SK-N-MC (cell line): Measurements from ENCODE around the gene CETP.
"Not testable (repeated sequence)": the region's sequence is repeated elsewhere in the genome, so short reads cannot be mapped to it uniquely, and the experiment has no call there.

Experiments
- DNase-seq: peaks from one replicate; pipeline ENCODE4 v3.0.0-alpha.2; 2011; ENCODE audit warnings: low read depth, low spot score
- H3K27ac ChIP-seq: fragments of 200-600 bp; sonication (generic); 2 replicates; pipeline ENCODE4 v1.5.1; 2016; ENCODE audit warnings: mixed run types
- H3K36me3 ChIP-seq: fragments of 200-600 bp; sonication (generic); 2 replicates; pipeline ENCODE4 v1.6.1; 2017; ENCODE audit warnings: antibody characterized with exemption, low read length, mixed read lengths; ENCODE audit not compliant: insufficient read depth
- H3K4me3 ChIP-seq: fragments of 200-600 bp; sonication (generic); 2 replicates; pipeline ENCODE4 v1.5.1; 2016
- H3K9ac ChIP-seq: fragments of 200-600 bp; sonication (generic); 2 replicates; pipeline ENCODE4 v1.8.0; 2017; ENCODE audit warnings: mixed run types, mixed read lengths; ENCODE audit not compliant: insufficient read length
- H3K9me3 ChIP-seq: fragments of 200-600 bp; sonication (generic); 2 replicates; pipeline ENCODE4 v1.6.1; 2017; ENCODE audit warnings: low read depth, mild to moderate bottlenecking, antibody characterized with exemption, low read length, moderate library complexity, mixed read lengths
- EZH2 ChIP-seq: fragments of 200-600 bp; sonication (generic); IDR thresholded peaks from one replicate; pipeline ENCODE4 v1.6.1; 2017; ENCODE audit warnings: antibody characterized with exemption
- FOXP2 ChIP-seq: optimal IDR thresholded peaks from 2 replicates; pipeline ENCODE3; 2011; ENCODE audit warnings: mild to moderate bottlenecking, moderate library complexity; ENCODE audit not compliant: insufficient read depth; ENCODE audit errors: extremely low read length, control extremely low read depth
- POLR2AphosphoS5 ChIP-seq: IDR thresholded peaks from 2 replicates; pipeline ENCODE4 v1.6.1; 2012; ENCODE audit warnings: mild to moderate bottlenecking, low read depth, low read length, borderline replicate concordance

Gene CETP

DNA sequence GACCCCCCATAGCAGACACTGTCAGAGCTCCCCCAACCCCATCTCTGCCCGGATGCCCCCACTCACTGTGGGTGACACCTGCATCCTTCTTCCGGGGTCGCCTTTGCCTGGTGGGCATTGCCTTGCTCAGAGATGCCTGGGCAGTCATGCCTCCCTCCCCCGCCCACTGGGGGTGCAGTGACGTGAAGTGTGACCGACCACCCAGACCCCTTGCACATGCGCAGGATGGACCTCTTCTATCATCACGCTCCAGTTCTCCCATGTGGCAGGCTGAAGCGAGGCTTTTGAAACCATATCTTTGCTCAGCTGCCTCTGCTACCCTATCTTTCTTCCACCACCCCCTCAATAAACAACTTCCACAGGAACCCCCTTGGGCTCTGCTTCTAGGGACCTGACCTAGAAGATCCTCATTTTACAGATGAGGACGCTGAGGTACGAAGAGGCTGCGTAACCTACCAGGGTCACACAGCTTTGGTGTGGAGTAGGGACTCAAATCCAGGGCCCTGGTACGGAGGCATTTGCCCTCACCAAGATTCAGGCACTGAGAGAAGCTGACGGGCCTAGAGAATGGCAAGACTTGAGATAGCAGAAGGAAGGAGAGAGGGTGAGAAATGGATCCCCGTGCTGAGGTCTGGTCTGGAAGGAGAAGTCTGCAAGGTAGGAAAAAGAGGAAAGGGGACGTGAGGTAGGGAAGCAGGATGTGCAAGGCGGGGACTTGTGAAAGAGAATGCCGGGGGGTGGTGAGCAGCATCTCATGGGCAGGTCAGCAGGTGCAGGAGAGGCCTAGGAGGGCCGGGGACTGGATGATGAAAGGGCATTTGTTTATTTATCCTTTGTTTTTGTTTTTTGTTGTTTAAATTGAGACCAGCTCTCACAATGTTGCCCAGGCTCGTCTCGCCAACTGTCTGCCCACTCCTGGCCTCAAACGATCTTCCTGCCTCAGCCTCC is 42.0 kb downstream of the CETP start:
- TF ChIP-seq POLR2AphosphoS5: no peak
- TF ChIP-seq FOXP2: no peak
- TF ChIP-seq EZH2: no peak
- H3K27ac ChIP-seq: no peak overlapping the region
- no peak for DNase-seq
- H3K36me3 ChIP-seq: no peaks in the 10 kb centered on the region
- H3K9me3 ChIP-seq: no peaks in the 10 kb centered on the region
- H3K4me3 ChIP-seq: no peak overlapping the region
- H3K9ac ChIP-seq: no peak overlapping the region

DNA sequence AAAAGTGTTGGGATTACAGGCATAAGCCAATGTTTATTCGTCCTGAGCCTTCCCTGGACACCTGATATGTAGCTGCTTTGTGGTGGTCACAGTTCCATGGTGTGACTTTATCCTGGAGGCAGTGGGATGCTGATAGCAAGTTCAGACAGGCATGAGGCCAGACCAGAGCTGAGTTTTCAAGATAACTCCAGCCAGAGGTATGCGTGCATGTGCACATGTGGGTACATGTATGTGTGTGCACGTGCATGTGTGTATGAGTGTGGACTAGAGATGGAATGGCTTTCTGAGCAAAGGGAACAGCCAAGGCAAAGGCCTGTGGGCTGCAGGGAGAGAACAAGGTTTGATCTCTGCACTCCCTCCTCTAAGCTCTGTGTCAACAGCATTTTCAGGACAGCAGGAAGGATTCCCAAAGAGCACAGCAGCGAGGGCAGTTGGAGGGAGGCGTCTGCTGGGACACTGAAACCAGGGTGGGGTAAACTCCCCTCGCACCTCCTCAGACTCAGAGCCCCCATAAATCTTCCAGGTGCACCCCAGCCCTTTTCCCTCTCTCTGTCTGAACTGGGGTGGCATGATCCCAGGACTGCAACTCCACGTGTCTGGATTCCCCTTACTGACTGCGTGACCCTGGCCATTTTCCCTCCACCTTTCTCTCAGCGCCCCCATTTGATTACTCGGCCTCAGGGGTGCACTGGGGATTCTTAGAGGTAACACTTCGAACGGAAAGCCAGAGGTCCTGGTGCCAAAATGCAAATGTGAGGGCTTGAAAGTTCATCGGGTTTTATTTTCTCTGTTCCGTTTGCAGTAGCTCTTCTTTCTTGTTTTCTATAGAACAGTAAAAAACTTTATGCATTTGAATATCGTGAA is 42.9 kb downstream of the CETP start:
- H3K9ac ChIP-seq: no peak overlapping the region
- TF ChIP-seq EZH2 (no peak), POLR2AphosphoS5 (no peak), FOXP2 (no peak)
- H3K4me3 ChIP-seq: no peak overlapping the region
- H3K9me3 ChIP-seq: no peaks in the 10 kb centered on the region
- no peak overlapping the region for H3K27ac ChIP-seq
- DNase-seq: no peak
- H3K36me3 ChIP-seq: no peaks in the 10 kb centered on the region

DNA sequence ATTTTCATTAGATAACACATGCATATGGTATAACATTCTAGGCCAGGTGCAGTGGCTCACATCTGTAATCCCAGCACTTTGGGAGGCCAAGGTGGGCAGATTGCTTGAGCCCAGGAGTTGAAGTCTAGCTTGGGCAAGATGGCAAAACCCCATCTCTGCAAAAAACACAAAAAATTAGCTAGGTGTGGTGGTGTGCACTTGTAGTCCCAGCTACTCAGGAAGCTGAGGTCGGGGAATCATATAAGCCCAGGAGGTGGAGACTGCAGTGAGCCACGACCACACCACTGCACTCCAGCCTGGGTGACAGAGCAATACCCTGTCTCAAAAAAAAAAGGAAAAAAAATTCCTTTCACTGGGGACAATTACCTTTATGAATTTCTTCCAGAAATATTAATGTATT is 43.8 kb downstream of the CETP start:
- not testable (repeated sequence) for H3K4me3 ChIP-seq, H3K9me3 ChIP-seq, H3K36me3 ChIP-seq, H3K9ac ChIP-seq, H3K27ac ChIP-seq, DNase-seq

DNA sequence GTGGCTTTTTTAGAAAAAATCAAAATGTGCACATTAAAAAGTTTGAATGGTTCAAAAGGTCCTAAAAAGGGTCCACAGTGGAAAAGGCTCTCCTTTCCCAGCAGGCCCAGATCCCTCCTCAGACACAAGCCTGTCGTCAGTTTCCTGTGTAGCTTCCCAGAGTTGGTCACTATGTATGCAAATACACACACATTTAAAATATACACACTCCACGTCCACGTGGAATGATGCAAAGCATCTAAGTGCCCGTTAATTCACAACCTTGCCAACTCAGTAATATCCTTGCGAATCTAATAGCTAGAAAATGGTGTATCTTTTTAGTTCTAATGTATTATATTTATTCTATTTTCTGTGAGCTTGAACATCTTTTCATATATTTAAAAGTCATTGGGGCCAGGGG is 45.3 kb downstream of the CETP start:
- TF ChIP-seq POLR2AphosphoS5 (no peak), FOXP2 (no peak), EZH2 (no peak)
- Histone ChIP-seq H3K9me3 (no peaks in the 10 kb centered on the region), H3K4me3 (no peak overlapping the region), H3K9ac (no peak overlapping the region), H3K36me3 (no peaks in the 10 kb centered on the region), H3K27ac (no peak overlapping the region)
- no peak for DNase-seq

DNA sequence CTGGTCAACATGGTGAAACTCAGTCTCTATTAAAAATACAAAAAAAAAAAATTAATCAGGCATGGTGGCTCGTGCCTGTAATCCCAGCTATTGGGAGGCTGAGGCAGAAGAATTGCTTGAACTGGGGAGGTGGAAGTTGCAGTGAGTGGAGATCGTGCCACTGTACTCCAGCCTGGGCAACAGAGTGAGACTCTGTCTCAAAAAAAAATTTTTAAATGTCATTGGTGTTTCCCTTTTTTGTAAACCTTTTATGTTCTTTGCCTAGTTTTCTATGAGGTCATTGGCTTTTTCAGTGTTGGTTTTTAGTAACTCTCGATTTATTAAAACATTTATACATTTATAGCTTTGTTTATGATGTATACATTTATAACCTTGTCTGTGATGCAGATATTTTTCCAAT is 45.8 kb downstream of the CETP start:
- no peak overlapping the region for H3K4me3 ChIP-seq
- no peaks in the 10 kb centered on the region for H3K9me3 ChIP-seq
- no peaks in the 10 kb centered on the region for H3K36me3 ChIP-seq
- no peak overlapping the region for H3K9ac ChIP-seq
- DNase-seq: no peak
- H3K27ac ChIP-seq: no peak overlapping the region
- TF ChIP-seq FOXP2 (no peak), EZH2 (no peak), POLR2AphosphoS5 (no peak)

DNA sequence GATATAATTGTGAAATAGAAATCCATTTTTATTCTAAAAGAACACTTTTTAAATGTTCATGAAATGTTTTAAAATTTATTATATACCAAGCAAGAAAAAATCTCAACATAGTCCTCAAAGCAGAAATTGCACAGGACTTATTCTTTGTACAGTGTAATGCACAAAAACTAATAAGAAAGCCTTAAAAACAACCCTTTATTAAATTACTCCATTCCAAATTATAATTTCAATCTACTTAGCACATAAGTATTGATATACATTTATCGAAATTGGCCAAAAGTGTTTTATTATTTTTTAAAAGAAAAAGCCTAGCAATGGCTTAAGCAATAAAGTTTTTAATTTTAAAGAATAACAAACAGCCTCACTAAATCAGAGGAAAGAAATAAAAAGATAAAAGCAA is 46.7 kb downstream of the CETP start:
- Histone ChIP-seq H3K27ac (no peak overlapping the region), H3K9ac (no peak overlapping the region)
- TF ChIP-seq POLR2AphosphoS5 (no peak), EZH2 (no peak), FOXP2 (no peak)

DNA sequence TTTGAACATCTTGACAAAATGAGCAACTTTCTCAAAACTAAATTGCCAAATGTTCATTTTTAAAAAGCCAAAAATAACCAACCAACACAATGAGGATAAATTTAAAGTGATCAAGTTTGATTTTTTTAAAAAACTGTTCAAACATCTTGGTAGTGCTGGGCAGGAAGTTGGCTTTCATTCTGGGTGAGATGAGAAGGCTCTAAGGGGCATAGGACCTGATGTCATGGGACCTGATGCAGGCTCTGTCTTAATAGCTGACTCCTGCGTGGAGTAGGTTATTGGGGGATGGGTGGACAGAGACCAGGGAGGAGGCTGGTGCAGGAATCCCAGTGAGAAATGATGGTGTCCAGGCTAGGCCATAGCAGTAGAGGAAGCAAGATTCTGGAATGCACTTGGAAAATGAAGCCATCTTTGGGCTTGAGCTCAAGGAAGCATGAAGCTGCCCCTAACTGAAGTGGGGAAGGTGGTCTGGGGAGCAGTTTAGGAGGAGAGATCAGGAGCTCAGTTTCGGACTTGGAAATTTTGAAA is 48.0 kb downstream of the CETP start:
- TF ChIP-seq FOXP2 (no peak), POLR2AphosphoS5 (no peak), EZH2 (no peak)
- no peak for DNase-seq

More for the DNA sequence above, 46.7 kb downstream of the CETP start:
- no peaks in the 10 kb centered on the region for H3K36me3 ChIP-seq
- DNase-seq: no peak
- no peak overlapping the region for H3K4me3 ChIP-seq
- no peaks in the 10 kb centered on the region for H3K9me3 ChIP-seq

DNA sequence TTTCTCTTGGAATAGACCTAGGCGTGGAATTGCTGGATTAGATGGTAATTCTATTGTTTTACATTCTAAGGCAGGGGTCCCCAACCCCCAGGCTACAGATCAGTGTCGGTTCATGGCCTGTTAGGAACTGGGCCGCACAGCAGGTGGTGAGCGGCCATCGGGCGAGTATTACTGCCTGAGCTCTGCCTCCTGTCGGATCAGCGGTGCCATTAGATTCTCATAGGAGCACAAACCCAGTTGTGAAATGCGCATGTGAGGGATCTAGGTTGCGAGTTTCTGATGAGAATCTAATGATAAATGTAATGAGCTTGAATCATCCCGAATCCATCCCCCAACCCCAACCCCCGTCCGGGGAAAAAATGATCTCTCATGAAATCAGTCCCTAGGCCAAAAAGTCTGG is 50.6 kb downstream of the CETP start:
- no peaks in the 10 kb centered on the region for H3K9me3 ChIP-seq
- no peak overlapping the region for H3K9ac ChIP-seq
- H3K4me3 ChIP-seq: no peak overlapping the region
- TF ChIP-seq FOXP2 (no peak), POLR2AphosphoS5 (no peak), EZH2 (no peak)
- no peak for DNase-seq
- no peak overlapping the region for H3K27ac ChIP-seq
- H3K36me3 ChIP-seq: no peaks in the 10 kb centered on the region

More for the DNA sequence above, 48.0 kb downstream of the CETP start:
- no peak overlapping the region for H3K4me3 ChIP-seq
- H3K9ac ChIP-seq: no peak overlapping the region
- H3K9me3 ChIP-seq: no peaks in the 10 kb centered on the region
- no peaks in the 10 kb centered on the region for H3K36me3 ChIP-seq
- no peak overlapping the region for H3K27ac ChIP-seq

DNA sequence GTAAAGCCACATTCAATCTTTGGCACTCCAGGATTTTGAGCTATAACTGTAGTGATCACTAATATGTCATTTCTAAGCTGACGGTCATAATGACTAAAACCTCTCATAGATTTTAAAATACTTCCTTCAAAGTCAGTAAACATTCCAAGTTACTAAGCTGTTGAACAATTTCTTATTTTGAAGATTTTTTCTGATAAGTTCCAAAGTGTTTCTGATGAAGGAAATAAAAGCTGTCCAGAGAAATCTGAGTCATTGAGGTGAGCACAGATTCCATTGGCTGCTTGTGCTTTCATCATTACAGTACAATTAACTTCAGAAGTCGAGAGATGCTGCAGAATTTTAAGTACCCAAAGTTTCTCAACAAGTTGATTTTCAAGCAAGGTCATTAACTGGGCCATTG is 51.5 kb downstream of the CETP start:
- TF ChIP-seq EZH2 (no peak), POLR2AphosphoS5 (no peak), FOXP2 (no peak)
- H3K27ac ChIP-seq: no peak overlapping the region
- no peaks in the 10 kb centered on the region for H3K36me3 ChIP-seq
- H3K9ac ChIP-seq: no peak overlapping the region
- no peak for DNase-seq
- no peaks in the 10 kb centered on the region for H3K9me3 ChIP-seq
- H3K4me3 ChIP-seq: no peak overlapping the region
